Measurements from ENCODE around the gene AKT3. TPM values are rescaled to one million over a fixed set of nuclear protein-coding genes. Genes with fewer than 3 reads are reported as not detected.

The AKT3 gene
- total RNA-seq, 1 donor from 2014 or later, result 29.9 TPM

DNA sequence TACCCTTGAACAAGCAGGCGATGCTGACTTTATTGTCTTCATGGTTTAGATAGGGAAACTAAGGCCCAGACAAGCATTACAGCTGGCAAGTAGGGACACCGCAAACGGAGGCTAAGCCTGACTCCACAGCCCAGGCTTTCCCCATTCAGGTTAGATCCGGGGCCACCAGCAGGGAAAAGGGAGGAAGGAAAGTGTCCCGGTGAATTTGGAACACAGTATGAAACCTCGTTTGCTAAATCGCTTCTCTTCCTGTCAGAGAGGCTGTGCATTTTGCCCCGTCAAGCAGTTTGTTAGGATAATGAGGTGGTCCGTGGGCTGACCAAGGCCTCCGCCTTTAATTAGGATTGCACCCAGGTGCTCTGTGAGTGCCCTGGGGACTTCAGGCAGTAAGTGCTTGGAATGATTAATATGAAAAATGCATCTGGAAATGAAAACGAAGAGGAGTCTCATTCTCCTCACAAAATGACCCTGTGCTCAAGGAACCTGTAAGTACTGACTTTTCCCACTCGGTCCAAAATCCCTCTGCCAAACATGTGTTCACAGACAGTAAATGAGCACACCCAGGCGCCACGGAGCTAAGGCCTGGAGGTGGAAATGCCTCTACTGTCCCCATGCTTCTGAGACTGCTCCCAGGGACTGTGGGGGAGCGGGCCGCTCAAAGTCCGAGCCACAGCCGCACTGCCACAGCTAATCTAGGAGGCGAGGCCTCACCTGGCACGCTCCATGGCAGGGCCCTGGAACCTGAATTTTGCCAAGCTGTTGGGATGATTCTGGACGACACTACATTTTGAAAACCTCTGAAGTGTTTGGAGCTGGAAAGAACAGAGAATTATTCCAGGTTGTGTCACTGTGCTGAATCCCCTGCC is 360.1 kb downstream of the AKT3 start:
- no peak for DNase-seq (ENCODE audit: extremely low spot score, unreplicated experiment)
- Mint-ChIP-seq H3K27me3 (no peaks in the 10 kb centered on the region), H3K4me1 (ENCODE audit: unreplicated experiment) (peaks cover 15% of the 10 kb centered on the region), H3K9me3 (no peaks in the 10 kb centered on the region), H3K4me3 (no peak overlapping the region), H3K36me3 (peaks cover 11% of the 10 kb centered on the region), H3K27ac (peak overlapping the region; percentile 31)
- TF ChIP-seq, protein P1, sequence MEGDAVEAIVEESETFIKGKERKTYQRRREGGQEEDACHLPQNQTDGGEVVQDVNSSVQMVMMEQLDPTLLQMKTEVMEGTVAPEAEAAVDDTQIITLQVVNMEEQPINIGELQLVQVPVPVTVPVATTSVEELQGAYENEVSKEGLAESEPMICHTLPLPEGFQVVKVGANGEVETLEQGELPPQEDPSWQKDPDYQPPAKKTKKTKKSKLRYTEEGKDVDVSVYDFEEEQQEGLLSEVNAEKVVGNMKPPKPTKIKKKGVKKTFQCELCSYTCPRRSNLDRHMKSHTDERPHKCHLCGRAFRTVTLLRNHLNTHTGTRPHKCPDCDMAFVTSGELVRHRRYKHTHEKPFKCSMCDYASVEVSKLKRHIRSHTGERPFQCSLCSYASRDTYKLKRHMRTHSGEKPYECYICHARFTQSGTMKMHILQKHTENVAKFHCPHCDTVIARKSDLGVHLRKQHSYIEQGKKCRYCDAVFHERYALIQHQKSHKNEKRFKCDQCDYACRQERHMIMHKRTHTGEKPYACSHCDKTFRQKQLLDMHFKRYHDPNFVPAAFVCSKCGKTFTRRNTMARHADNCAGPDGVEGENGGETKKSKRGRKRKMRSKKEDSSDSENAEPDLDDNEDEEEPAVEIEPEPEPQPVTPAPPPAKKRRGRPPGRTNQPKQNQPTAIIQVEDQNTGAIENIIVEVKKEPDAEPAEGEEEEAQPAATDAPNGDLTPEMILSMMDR (conservative IDR thresholded peaks at IDR 0.05), result no peak

DNA sequence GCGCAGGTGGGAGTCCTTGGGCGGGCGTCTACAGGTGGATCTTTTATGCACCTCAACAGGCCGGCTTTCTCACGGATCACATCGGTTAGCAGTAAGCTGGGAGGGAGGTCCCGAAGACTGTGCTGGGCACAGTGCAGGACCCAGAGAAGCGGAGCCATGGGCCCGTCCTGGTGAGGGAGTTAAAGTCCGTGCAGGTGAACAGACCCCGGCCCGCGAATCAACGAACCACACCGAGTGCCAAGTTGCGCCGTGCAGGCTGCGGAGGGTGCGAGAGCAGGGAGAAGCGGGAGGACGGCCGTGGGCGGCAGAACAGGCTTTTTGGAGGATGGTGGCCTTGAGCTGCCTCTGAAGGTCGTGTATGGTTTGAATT is 360.9 kb downstream of the AKT3 start:
- Mint-ChIP-seq H3K4me1 (ENCODE audit: unreplicated experiment) (peaks cover 15% of the 10 kb centered on the region), H3K4me3 (no peak overlapping the region), H3K27ac (no peak overlapping the region), H3K9me3 (no peaks in the 10 kb centered on the region), H3K27me3 (no peaks in the 10 kb centered on the region), H3K36me3 (peaks cover 4% of the 10 kb centered on the region)
- TF ChIP-seq, protein P1 (conservative IDR thresholded peaks at IDR 0.05), result no peak
- no peak for DNase-seq (ENCODE audit: extremely low spot score, unreplicated experiment)

DNA sequence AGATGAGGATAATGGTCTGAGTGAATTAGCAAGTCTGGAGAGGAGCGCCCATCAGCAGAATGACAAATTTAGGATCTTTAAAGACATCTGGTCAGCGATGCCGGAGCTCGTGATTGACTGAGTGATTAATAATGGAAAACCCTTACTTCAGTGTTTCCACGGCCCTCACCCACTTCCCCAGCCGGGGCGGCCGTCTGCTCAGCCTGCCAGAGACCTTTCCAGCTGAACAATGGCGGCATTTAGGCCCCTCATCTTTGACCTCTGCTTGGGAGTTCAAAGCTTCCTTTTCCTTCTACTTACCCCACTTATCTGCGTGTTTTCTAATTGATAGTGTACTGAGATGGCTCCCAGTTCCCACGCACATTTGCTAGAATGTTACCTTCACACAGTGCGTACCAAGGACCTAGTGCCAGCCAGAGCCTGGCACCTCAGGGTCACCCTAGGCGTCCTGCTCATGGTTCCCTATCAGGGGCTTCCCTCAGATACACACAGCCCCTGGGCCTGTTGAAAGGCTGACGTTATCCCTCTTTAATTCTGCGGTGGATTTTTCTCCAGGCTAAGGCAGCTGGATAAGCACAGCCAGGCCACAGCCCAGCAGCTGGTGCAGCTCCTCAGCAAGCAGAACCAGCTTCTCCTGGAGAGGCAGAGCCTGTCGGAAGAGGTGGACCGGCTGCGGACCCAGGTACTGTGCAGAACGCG is 361.4 kb downstream of the AKT3 start:
- Mint-ChIP-seq H3K9me3 (no peaks in the 10 kb centered on the region), H3K36me3 (peaks cover 3% of the 10 kb centered on the region), H3K4me1 (ENCODE audit: unreplicated experiment) (peaks cover 13% of the 10 kb centered on the region), H3K4me3 (no peak overlapping the region), H3K27ac (no peak overlapping the region), H3K27me3 (peaks cover 4% of the 10 kb centered on the region)
- no peak for DNase-seq (ENCODE audit: extremely low spot score, unreplicated experiment)
- TF ChIP-seq, protein P1 (conservative IDR thresholded peaks at IDR 0.05), result no peak

GRCh38 chr1:243487649-243488227 is 362.3 kb downstream of the AKT3 start:
- H3K27ac Mint-ChIP-seq, result no peak overlapping the region
- H3K27me3 Mint-ChIP-seq, result peaks cover 7% of the 10 kb centered on the region
- no peaks in the 10 kb centered on the region for H3K36me3 Mint-ChIP-seq
- DNase-seq (ENCODE audit: extremely low spot score, unreplicated experiment), result no peak
- TF ChIP-seq, protein P1 (conservative IDR thresholded peaks at IDR 0.05), result no peak
- H3K4me3 Mint-ChIP-seq, result peak overlapping the region; percentile 28
- no peaks in the 10 kb centered on the region for H3K9me3 Mint-ChIP-seq
- peaks cover 10% of the 10 kb centered on the region for H3K4me1 Mint-ChIP-seq (ENCODE audit: unreplicated experiment)

DNA sequence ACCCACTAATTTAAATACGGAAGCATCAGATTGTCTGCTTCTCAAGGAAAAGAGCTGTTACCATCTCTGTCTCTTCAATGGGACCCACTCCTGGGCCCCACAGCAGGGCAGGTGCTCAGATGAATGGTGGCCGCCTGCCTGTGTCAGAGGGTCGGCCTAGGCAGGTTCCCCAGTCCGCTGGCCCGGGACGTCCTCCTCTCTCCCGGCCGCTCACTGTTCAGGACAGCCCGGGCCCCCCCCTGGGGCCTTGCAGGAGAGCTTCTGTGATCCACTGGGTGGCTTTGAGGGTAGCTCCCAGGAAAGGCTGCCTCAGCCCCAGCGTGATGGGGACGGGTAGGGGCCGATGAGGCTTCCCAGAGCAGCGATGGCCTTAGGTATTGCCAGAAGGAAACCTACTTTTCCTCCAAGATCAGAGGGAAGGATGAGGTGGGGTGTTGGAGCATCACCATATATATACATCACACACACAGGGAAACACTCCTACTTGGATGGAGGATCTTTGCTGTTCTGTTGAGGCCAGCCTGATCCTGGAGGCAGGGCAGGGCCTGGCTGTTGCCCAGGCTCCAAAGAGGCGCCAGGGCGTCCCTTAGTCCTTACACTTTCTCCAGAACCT is 362.9 kb downstream of the AKT3 start:
- Mint-ChIP-seq H3K27ac (no peak overlapping the region), H3K27me3 (peaks cover 13% of the 10 kb centered on the region), H3K9me3 (no peaks in the 10 kb centered on the region), H3K4me1 (ENCODE audit: unreplicated experiment) (peaks cover 10% of the 10 kb centered on the region), H3K4me3 (peak overlapping the region; percentile 28), H3K36me3 (no peaks in the 10 kb centered on the region)
- TF ChIP-seq, protein P1 (conservative IDR thresholded peaks at IDR 0.05), result no peak
- no peak for DNase-seq (ENCODE audit: extremely low spot score, unreplicated experiment)

Measured in type B pancreatic cell (in vitro differentiated cells).